Measurements from ENCODE around the gene PI16.
"Not testable (repeated sequence)": the region's sequence is repeated elsewhere in the genome, so short reads cannot be mapped to it uniquely, and the experiment has no call there.

The PI16 gene

GRCh38 chr6:36929607-36930006 is 24.9 kb upstream of the PI16 start:
- no peak for DNase-seq

DNA sequence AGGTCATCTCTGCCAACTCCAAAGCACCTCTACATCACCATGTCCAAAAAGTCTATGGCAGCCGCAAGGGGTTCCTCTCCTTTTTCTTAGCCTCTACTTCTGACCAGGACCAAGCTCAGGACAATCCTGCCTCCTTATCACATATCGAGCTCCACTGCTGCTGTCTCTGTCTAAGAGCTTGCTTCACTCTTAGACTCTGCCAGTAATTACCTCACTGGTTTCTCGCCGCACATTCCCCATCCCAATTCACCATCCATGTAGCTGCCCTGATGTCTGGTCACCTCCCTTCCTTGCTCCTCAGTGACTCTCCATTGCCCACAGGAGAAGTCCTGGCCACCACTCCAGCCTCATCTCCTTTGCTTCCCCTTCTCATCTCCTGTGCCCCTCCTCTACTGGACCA is 24.1 kb upstream of the PI16 start:
- DNase-seq = no peak

GRCh38 chr6:36933102-36933501 is 21.4 kb upstream of the PI16 start:
- DNase-seq = no peak

DNA sequence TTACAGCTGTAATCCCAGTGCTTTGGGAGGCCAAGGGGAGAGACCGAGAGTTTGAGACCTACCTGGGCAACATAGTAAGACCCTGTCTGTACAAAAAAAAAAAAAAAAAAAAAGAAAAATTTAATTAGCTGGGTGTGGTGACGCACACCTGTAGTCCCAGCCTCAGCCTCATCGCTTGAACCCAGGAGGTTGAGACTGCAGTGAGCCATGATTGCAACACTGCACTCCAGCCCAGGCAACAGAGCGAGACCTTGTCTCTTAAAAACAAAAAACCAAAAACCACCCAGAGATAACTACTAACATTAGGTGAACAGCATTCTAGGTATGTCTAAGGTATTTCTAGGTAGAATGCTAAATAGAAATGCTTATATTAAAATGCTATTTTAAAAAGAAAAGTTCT is 21.0 kb upstream of the PI16 start:
- DNase-seq = no peak

- DNase-seq = no peak
These were observed 19.6 kb upstream of the PI16 start for GRCh38 chr6:36934901-36935300.

DNA sequence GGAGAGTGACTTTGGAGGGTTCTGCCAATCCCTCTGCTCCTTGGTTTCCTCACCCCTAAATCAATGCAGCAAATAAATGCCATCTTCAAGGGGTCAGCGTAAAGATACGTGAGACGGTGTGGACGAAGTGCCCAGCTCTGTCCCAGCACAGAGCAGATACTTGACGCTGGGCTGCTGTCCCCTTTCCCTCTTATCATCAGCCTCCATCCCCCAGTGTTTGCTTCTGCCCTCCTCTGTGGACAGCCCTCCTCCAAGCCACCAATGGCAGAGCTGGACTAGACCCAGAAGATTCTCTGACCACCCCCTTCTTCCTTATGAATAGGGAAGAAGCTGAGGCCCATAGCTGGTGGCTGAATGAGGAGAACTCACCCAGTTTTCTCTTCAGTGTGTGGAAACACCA is 17.7 kb upstream of the PI16 start:
- no peak for DNase-seq

DNA sequence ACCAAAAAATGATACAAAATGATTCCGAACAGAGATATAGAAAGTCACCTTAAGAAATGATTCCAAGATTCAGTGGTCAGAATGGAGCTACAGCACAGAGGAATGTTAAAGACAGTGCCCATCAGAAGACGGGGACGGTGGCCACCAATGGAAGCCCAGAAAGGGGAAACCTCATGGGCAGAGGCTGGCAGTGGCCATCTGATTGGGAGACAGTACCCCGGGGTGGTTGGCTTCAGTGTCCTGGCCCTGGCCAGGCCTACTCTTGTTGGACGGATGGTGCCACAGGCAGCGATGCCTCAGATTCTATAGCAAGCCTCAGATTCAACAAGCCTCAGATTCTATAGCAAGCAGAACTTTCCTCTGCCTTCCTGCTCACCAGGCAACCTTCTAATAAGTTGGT is 16.6 kb upstream of the PI16 start:
- DNase-seq = no peak

DNA sequence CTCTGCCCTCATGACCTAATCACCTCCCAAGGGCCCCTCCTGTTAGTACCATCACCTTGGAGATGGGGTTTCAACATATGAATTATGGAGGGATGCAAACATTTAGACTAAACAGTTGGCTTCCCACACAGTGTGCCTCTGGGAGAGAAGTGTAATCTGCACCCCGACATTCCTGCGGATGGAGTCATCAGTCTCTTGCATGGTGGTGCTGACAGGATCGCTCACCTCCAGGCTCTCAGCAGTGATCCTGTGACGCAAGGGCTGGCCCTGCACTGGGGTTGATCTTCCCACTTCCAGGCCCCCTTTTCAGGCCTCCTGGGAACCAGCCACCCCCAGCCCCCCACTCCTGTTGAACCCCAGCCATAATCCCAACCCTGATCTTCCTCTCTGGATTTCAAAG is 16.0 kb upstream of the PI16 start:
- DNase-seq = no peak

GRCh38 chr6:36939005-36939404 is 15.5 kb upstream of the PI16 start:
- DNase-seq = not testable (repeated sequence)

DNA sequence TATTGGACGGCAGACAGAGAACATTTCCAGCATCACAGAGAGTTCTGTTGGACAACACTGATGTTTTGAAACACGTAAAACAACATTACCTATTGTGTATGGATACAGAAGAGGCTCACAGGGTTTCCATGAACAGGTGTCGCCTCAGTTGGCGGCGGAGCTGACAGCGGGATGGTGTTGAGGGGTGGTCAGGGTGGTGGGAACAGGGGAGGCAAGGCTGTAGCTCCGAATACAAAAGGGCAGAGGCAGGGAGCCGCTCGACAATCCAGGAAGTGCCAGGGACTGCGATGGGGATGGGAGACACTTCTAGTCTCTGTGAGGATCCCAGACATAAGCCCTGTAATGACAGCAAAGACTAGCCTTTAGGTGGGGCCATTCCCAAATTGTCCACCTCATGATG is 14.5 kb upstream of the PI16 start:
- DNase-seq = no peak

- DNase-seq = not testable (repeated sequence)
These were observed 13.0 kb upstream of the PI16 start for GRCh38 chr6:36941561-36941960.

DNA sequence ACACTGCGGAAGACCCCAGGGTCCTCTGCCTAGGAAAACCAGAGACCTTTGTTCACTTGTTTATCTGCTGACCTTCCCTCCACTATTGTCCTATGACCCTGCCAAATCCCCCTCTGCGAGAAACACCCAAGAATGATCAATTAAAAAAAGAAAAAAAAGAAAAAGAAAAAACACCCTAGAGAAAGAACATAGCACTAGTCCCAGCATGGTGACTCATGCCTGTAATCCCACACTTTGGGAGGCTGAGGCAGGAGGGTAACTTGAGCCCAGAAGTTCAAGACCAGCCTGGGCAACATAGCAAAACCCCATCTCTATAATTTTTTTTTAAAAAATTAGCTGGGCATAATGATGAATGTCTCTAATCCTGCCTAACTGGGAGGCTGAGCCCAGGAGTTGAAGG is 12.2 kb upstream of the PI16 start:
- DNase-seq = not testable (repeated sequence)

DNA sequence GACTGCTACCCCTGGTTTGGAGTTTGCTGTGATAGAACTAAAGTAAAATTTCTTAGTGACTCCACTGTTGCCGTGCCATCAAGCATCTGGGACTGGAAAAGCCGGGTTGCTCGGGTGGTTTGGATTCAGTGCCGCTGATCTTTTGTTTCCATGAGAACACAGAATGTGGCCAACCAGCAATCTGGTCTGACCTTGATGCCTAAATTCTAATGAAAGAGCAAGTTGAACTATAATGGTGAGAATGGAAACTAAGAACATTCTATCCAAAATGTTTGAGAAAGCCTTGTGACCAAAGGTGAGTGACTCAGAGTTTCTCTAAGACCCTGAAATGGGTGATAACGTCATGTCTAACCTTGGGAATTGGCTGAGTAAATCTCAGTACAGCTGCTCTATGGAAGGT is 9.9 kb upstream of the PI16 start:
- DNase-seq = no peak

DNA sequence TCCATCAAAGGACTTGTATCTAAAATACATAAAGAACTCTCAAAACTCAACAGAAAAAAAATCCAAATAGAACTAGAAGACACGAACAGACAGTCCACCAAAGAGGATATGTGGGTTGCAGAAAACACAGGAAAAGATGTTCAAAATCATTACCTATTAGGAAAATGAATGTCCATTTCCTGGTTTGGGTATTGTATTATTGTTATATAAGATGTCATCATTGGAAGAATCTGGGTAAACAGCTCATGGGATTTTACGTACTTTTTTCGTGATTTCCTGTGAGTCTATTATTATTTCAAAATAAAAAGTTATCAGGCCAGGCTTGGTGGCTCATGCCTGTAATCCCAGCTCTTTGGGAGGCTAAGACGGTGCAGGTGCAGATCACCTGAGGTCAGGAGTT is 9.2 kb upstream of the PI16 start:
- no peak for DNase-seq

DNA sequence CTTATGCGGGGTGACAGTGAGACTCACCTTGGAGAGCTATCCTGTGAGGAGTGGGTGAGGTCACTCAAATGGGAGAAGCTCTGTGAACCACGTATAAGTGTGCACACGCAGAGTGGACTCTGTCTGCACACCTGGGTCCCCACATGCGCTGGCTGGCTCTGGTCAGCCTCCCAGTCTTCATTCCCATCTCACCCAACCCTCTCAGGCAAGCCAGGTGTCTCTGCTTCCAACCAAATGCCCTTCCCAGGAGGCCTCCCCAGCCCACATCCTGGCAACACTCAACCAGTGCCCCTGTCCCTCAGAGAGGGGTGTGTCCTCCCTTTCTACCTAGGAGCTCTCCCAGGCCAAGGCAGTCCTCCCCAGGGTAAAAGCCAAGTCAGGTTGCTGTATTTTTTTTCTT is 8.0 kb upstream of the PI16 start:
- no peak for DNase-seq

DNA sequence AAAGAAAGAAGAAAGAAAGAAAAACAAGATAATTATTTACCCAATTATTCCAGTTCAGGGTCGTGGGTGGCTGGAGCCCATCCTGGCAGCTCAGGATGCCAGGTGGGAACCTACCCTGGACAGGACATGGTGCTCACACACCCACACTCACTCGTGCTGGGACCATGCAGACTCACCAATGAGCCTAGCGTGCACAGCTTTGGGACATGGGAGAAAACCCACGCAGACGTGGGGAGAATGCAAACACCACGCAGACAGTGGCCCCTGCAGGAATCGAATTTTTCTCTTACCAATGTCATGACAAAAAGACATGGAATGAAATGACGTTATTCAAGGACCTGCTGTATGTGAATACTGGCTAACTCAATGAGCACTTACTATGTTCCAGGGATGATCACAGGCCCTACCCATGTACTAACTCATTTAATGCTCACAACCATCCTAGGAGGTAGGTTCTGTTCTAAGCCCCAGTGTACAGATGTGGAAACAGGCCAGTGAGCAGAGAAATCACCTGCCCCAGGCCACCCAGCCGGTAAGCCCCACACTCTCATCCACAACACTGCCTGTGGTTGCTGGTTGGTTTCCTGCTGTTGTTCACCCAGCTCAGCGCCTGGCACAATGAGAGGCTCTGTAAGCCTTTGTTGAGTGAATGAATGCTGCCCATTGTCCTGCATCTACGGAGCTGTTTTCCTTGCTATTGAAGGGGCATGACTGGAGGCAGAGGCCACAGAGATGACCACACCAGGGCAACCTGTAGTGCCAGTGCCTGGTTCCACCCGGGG is 6.8 kb upstream of the PI16 start:
- no peak for DNase-seq

DNA sequence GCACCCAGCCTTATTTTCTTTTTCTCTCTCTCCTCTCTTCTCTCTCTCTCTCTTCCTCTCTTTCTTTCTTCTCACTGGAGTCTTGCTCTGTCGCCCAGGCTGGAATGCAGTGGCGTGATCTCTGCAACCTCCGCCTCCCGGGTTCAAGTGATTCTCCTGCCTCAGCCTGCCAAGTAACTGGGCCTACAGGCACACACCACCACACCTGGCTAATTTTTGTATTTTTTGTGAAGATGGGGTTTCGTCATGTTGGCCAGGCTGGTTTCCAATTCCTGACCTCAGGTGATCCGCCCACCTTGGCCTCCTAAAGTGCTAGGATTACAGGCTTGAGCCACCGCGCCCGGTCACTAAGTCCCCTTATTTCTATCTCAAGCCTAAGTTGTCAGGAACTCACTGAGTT is 5.5 kb upstream of the PI16 start:
- not testable (repeated sequence) for DNase-seq

GRCh38 chr6:36949636-36950035 is 4.9 kb upstream of the PI16 start:
- no peak for DNase-seq

DNA sequence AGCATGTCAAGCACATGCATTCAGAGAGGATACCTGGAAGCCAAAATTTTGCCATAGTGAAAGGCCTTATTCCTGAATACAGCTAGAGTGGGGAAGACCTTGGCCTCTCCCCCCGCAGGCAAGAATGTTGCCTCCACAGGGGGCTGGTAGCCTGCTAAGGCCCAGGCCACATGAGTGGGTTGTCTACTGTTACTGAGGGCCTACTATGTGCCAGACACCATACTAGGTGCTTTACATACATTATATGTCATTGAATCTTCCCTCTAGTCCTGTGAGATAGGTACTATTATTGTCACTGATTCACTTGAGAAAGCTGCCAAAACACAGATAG is 642 bp upstream of the PI16 start:
- no peak for DNase-seq

GRCh38 chr6:36955136-36955535 is 598 bp downstream of the PI16 start:
- DNase-seq = no peak

DNA sequence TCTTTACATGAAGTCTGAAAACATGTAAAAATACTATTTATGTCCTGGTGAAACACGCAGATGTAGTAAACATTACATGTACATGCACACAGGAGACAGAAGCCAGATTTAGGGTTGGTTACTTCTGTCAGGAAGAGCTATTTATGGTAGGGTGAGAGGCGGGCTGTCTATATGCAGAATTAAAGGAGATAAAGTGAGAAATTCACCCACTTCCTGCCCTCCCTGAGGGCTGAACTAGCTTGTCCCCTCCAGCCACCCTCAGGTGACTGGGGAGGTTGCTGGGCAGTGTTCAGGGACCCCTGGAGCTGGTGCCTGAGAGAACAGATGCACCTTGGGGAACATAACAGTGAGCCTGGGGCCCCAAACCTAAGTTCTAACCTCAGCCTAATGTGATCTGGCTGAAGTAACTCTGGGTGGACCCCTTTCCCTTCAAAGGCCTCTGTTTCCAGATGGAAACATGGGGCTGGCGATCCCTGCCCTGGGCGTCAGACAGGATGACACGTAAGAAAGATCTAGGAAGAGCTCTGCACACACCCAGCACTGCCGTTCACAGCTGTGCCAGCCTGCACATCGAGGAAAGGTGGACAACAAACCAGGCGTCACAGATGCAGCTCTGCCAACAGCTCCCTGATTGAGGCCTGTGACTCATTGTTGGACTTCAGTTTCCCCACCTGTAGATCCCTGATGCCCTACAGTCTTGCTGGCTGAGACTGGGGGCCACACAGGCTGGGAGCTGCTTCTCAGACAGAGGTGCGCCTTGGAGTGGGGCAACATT is 1.3 kb downstream of the PI16 start:
- no peak for DNase-seq

DNA sequence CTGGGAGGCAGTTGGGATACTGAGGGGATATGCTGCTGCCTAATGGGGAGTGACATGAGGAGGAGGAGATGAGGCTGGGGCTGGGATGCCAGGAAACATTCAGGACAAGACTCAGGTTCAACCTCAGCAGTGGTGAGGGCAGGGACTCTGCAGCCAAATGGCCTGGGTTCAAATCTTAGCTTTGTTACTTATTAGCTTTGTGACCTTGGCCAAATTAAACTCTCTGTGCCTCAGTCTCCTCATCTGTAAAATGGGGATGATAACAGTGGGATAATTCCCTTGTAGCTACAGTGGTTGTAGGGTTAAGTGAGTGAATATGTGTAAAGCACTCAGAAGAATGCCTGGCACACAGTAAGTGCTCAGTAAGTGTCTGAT is 1.9 kb downstream of the PI16 start:
- no peak for DNase-seq

DNA sequence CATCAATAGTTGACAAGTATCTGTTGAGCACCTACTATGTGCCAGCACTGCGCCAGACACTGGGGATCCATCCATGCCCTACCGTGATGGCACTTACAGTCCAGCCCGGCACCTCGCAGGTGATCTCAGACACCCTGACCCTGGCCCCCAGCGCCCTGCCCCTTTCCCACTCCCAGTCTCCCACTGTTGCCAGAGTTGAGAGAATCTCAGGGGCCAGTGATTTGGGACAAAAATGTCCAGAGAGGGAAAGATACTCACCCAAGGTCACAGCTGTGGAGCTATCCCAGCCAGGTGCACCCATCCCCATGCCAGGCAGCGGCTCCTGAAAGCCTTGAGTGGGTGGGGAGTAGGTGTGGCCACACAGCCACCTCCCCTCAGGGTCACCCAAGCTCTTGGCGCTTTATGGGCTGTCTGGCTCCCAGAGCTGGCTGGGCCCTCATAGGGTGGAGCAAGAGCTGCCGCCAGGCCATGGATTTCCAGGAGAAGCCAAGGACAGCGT is 3.3 kb downstream of the PI16 start:
- DNase-seq = no peak

GRCh38 chr6:36958775-36959554 is 4.4 kb downstream of the PI16 start:
- no peak for DNase-seq

Data from bone marrow (tissue), 2 donors.